Thyroid gland (tissue), 4 donors: ENCODE results near the gene PRR20G. TPM values are rescaled to one million over a fixed set of nuclear protein-coding genes. Genes with fewer than 3 reads are reported as not detected.

Experiments used
- DNase-seq, 2 donors: peaks; one replicate each; pipeline ENCODE4 v3.0.0-alpha.2; 2019
- H3K27ac ChIP-seq, 3 donors: fragments of 200-600 bp; sonication (generic); 1 replicate in 2 of 3; 2 replicates in 1 of 3; pipeline ENCODE4 v1.5.1; 2016 to 2019; ENCODE audit warnings: mild to moderate bottlenecking in 1 of 3, moderate library complexity in 1 of 3
- H3K27me3 ChIP-seq: fragments of 200-600 bp; sonication (generic); one replicate; pipeline ENCODE4 v1.5.1; 2019
- H3K36me3 ChIP-seq, 2 donors: fragments of 200-600 bp; sonication (generic); one replicate each; pipeline ENCODE4 v1.5.1; 2016 to 2019
- H3K4me1 ChIP-seq, 2 donors: fragments of 200-600 bp; sonication (generic); one replicate each; pipeline ENCODE4 v1.5.1; 2017 to 2019
- H3K4me3 ChIP-seq, 3 donors: fragments of 200-600 bp; sonication (generic); replicated peaks in 1 of 3; 1 replicate in 2 of 3; 2 replicates in 1 of 3; pipeline ENCODE4 v1.5.1; 2016; ENCODE audit warnings: mild to moderate bottlenecking in 1 of 3
- H3K9me3 ChIP-seq: fragments of 200-600 bp; sonication (generic); one replicate; pipeline ENCODE4 v1.5.1; 2017
- CTCF ChIP-seq, 6 experiments: fragments of 200-600 bp in 3 of 6; fragments of 450-650 bp in 3 of 6; sonication (generic) in 3 of 6; IDR thresholded peaks; one replicate each; pipeline ENCODE4 v1.5.1; 2016 to 2019; ENCODE audit warnings: antibody characterized with exemption in 6 of 6, mild to moderate bottlenecking in 2 of 6, inconsistent platforms in 1 of 6, moderate library complexity in 1 of 6
- POLR2A ChIP-seq, 2 donors: fragments of 450-650 bp; IDR thresholded peaks; one replicate each; pipeline ENCODE4 v1.6.1; 2017; ENCODE audit warnings: antibody characterized with exemption in 2 of 2, mild to moderate bottlenecking in 2 of 2, moderate library complexity in 1 of 2
- WGBS, 2 donors: methylation state at CpG; one replicate each; pipeline ENCODE4 v1.1.5; 2017; 5-methylcytosine and 5-hydroxymethylcytosine counted together
- intact Hi-C: fragments of 100-400 bp; cut with DNase I; formaldehyde crosslinking; loops from one replicate; pipeline ENCODE4 v1.15.1; 2023
- total RNA-seq, 4 donors: library from RNA; depleted of rRNA; stranded (reverse); fragments of >200 nt; gene quantifications; one replicate each; pipeline ENCODE4 v1.2.3, GENCODE V29; 2016

The PRR20G gene
- total RNA-seq = not detected

DNA sequence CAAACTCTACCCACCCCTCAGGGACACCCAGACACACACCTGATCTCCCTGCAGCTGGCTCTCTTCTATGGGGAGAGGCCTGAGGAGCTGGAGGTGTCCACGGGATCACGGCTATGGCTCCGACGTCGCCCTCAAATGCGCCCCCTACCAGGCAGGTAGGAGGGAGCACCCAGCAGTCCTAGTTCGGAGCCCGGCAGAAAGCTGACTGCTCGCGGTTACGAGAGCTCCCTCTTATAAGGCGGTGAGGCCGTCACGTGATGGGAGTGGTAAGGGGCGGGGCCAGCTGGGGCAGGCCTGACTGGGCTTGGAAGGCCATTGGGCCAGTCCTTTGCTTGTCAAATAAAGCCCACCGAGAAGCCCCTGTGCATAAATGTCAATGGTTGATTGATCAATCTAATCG lies at the start of gene PRR20G:
Gene PRR20G (minus strand): TSS at position 207 of the 400 bp plus-strand sequence. CDS start 681 bp downstream, outside the sequence.
- intact Hi-C loops = no loop called here
- no peak for DNase-seq

GRCh38 chr3:127337001-127337400 lies 49.2 kb upstream of the PRR20G start:
- Histone ChIP-seq H3K4me1 (no peaks in the 10 kb centered on the region), H3K36me3 (no peaks in the 10 kb centered on the region), H3K9me3 (no peaks in the 10 kb centered on the region), H3K4me3 (no peak overlapping the region), H3K27me3 (peaks cover 12% of the 10 kb centered on the region), H3K27ac (no peak overlapping the region)
- intact Hi-C loops = no loop called here
- 88 to 89% methylated on average over 7 of the region's 7 CpGs for WGBS, 2 donors
- DNase-seq = no peak
- TF ChIP-seq POLR2A (IDR thresholded peaks at IDR 0.05) (no peak), CTCF (IDR thresholded peaks at IDR 0.05) (no peak)

More for the DNA sequence above, at the start of gene PRR20G:
- WGBS, 2 donors = 83 to 84% methylated on average over 17 of the region's 17 CpGs
- Histone ChIP-seq H3K27ac (no peak within 1 kb of the TSS), H3K4me3 (no peak within 1 kb of the TSS), H3K9me3 (no peaks in the 10 kb centered on the region), H3K4me1 (no peaks in the 10 kb centered on the region), H3K27me3 (no peaks in the 10 kb centered on the region), H3K36me3 (no peaks in the 10 kb centered on the region)
- TF ChIP-seq POLR2A (IDR thresholded peaks at IDR 0.05) (no peak), CTCF (IDR thresholded peaks at IDR 0.05) (no peak)

- Histone ChIP-seq H3K4me3 (no peak overlapping the region), H3K27me3 (peaks cover 12% of the 10 kb centered on the region), H3K36me3 (no peaks in the 10 kb centered on the region), H3K9me3 (no peaks in the 10 kb centered on the region), H3K4me1 (no peaks in the 10 kb centered on the region), H3K27ac (no peak overlapping the region)
- 74 to 77% methylated on average over 5 of the region's 5 CpGs for whole genome bisulfite sequencing, 2 donors
- DNase-seq = no peak
- no peak for TF ChIP-seq CTCF (IDR thresholded peaks at IDR 0.05)
- no peak for TF ChIP-seq POLR2A (IDR thresholded peaks at IDR 0.05)
- intact Hi-C loops = no loop called here
Observed at GRCh38 chr3:127336101-127336500, 48.3 kb upstream of the PRR20G start.

DNA sequence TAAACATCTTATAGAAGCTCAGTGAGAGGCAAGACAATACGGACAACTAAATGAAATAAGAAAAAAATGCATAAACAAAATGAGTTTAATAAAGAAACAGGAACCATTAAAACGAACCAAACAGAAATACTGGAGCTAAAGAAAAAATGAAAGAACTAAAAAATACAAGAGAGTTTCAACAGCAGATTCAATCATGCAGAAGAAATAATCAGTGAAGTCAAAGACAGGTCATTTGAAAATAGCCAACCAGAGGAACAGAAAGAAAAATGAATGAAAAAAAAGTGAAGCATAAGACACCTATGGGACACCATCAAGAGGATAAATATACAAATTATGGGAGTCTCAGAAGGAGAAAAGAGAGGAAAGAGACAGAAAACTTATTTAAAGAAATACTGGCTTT lies 42.5 kb upstream of the PRR20G start:
- Histone ChIP-seq H3K4me1 (no peaks in the 10 kb centered on the region), H3K36me3 (no peaks in the 10 kb centered on the region), H3K4me3 (no peak overlapping the region), H3K9me3 (no peaks in the 10 kb centered on the region), H3K27ac (no peak overlapping the region), H3K27me3 (no peaks in the 10 kb centered on the region)
- 69 to 72% methylated on average over 2 of the region's 2 CpGs for WGBS, 2 donors
- intact Hi-C loops = no loop called here
- no peak for TF ChIP-seq POLR2A (IDR thresholded peaks at IDR 0.05)
- TF ChIP-seq CTCF (IDR thresholded peaks at IDR 0.05) = no peak
- no peak for DNase-seq

DNA sequence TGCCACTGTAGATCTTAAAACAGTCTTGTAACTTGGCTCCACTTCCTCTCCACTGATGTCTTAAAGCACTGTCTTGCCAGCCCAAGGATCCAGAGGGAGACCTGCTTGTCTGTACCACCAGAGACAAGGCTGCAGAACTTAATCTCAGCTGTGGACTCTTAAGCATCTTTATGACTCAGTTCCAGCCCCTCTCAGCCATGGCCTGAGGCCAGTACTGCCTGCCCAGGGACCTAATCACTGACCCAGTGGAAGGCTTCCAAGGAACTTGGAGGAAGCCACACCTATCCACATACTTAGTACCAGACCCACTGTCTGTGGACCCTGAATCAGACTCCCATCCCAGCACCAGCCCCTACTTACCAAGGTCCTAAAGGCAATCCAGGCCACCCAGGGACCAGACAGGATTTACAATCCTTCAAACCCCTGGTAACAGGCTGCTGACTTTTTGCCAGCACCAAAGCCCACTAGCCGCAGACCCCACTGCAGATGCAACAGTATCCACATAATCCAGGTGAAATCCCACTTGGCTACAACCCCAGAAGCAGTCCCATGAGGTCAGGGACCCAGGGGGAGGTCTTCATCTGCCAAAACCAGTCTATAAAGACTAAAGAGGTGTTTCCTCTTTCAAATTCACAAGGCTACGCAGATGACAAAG lies 41.9 kb upstream of the PRR20G start:
- Histone ChIP-seq H3K27me3 (no peaks in the 10 kb centered on the region), H3K36me3 (no peaks in the 10 kb centered on the region), H3K9me3 (no peaks in the 10 kb centered on the region), H3K4me3 (no peak overlapping the region), H3K27ac (no peak overlapping the region), H3K4me1 (no peaks in the 10 kb centered on the region)
- DNase-seq = no peak
- WGBS, 2 donors = 86 to 88% methylated on average over 2 of the region's 2 CpGs
- intact Hi-C loops = no loop called here
- no peak for TF ChIP-seq CTCF (IDR thresholded peaks at IDR 0.05)
- no peak for TF ChIP-seq POLR2A (IDR thresholded peaks at IDR 0.05)
